WI38 (cell line): ENCODE results near the gene MPC2.

Experiments
- H3K4me3 ChIP-seq: 2 replicates; pipeline ENCODE4 v1.5.1; 2011; ENCODE audit warnings: low read depth, mild to moderate bottlenecking, control low read depth, low read length
- CTCF ChIP-seq: IDR thresholded peaks from 2 replicates; pipeline ENCODE4 v1.5.1; 2012; ENCODE audit warnings: low read depth, mild to moderate bottlenecking, control low read depth, low read length

MPC2 gene

GRCh38 chr1:167968569-167968968, 31.7 kb upstream of the MPC2 start:
- TF ChIP-seq CTCF: no peak
- no peak overlapping the region for H3K4me3 ChIP-seq

GRCh38 chr1:167966050-167966449, 29.2 kb upstream of the MPC2 start:
- H3K4me3 ChIP-seq: no peak overlapping the region
- no peak for TF ChIP-seq CTCF

- H3K4me3 ChIP-seq: no peak overlapping the region
- no peak for TF ChIP-seq CTCF
Measured at GRCh38 chr1:167964646-167965045, 27.8 kb upstream of the MPC2 start.

GRCh38 chr1:167957710-167958109, 20.8 kb upstream of the MPC2 start:
- no peak for TF ChIP-seq CTCF
- no peak overlapping the region for H3K4me3 ChIP-seq

GRCh38 chr1:167955915-167956314, 19.0 kb upstream of the MPC2 start:
- no peak for TF ChIP-seq CTCF
- H3K4me3 ChIP-seq: no peak overlapping the region

- no peak for TF ChIP-seq CTCF
- no peak overlapping the region for H3K4me3 ChIP-seq
Measured at GRCh38 chr1:167950569-167950968, 13.7 kb upstream of the MPC2 start.

- H3K4me3 ChIP-seq: no peak overlapping the region
- no peak for TF ChIP-seq CTCF
Measured at GRCh38 chr1:167949785-167950184, 12.9 kb upstream of the MPC2 start.

GRCh38 chr1:167947733-167948132, 10.9 kb upstream of the MPC2 start:
- no peak overlapping the region for H3K4me3 ChIP-seq
- TF ChIP-seq CTCF: no peak
